Stimulated activated CD4-positive, alpha-beta T cell treated with anti-CD3 and anti-CD28 coated beads, Interleukin-2, amount 100 ng/mL, for 4 hours (primary cell): ENCODE data around the gene ZC3HAV1L.
"Not testable (repeated sequence)": the region's sequence is repeated elsewhere in the genome, so short reads cannot be mapped to it uniquely, and the experiment has no call there.

ENCODE experiments used
- DNase-seq: peaks from one replicate; pipeline ENCODE4 v3.0.0-alpha.2; 2020; ENCODE audit warnings: low read depth

The ZC3HAV1L gene

GRCh38 chr7:139016931-139017511, 18.8 kb downstream of the ZC3HAV1L start:
- peak; percentile 40 for DNase-seq

GRCh38 chr7:139011373-139011772, 24.5 kb downstream of the ZC3HAV1L start:
- no peak for DNase-seq

GRCh38 chr7:139004321-139005090, 31.3 kb downstream of the ZC3HAV1L start:
- DNase-seq, result no peak

- DNase-seq, result no peak
These were observed 36.4 kb downstream of the ZC3HAV1L start for GRCh38 chr7:138999414-138999813.

- DNase-seq, result no peak
These were observed 43.8 kb downstream of the ZC3HAV1L start for GRCh38 chr7:138992052-138992531.

GRCh38 chr7:138987686-138988085, 48.2 kb downstream of the ZC3HAV1L start:
- no peak for DNase-seq

GRCh38 chr7:138982204-138982623, 53.6 kb downstream of the ZC3HAV1L start:
- no peak for DNase-seq

GRCh38 chr7:138981332-138982203, 54.3 kb downstream of the ZC3HAV1L start, which contains the start of gene KIAA1549:
Gene KIAA1549, minus strand, starts transcription at chr7:138981389. Its CDS starts 120 bp downstream, at chr7:138981269.
- DNase-seq, result peak; percentile 24

- DNase-seq, result no peak
These were observed 55.1 kb downstream of the ZC3HAV1L start for GRCh38 chr7:138980563-138981291.

GRCh38 chr7:138979988-138980562, 55.8 kb downstream of the ZC3HAV1L start:
- DNase-seq, result no peak

- no peak for DNase-seq
These were observed 56.4 kb downstream of the ZC3HAV1L start for GRCh38 chr7:138979226-138979979.

GRCh38 chr7:138978541-138979184, 57.2 kb downstream of the ZC3HAV1L start:
- no peak for DNase-seq

- DNase-seq, result not testable (repeated sequence)
These were observed 59.7 kb downstream of the ZC3HAV1L start for GRCh38 chr7:138976161-138976560.
